ENCODE measurements around the gene STAM2.

The STAM2 gene

GRCh38 chr2:152072011-152072410 is 103.6 kb downstream of the STAM2 start:
- DNase-seq = no peak

- no peak for DNase-seq
Observed at GRCh38 chr2:152071518-152071917, 104.0 kb downstream of the STAM2 start.

GRCh38 chr2:152071092-152071491 is 104.5 kb downstream of the STAM2 start:
- DNase-seq = no peak

GRCh38 chr2:152068226-152068625 is 107.3 kb downstream of the STAM2 start:
- DNase-seq = no peak

GRCh38 chr2:152067823-152068222 is 107.7 kb downstream of the STAM2 start:
- DNase-seq = no peak

Measured in right kidney (tissue), 1 donor.